Measurements from ENCODE around the gene ARHGAP32.

DNA sequence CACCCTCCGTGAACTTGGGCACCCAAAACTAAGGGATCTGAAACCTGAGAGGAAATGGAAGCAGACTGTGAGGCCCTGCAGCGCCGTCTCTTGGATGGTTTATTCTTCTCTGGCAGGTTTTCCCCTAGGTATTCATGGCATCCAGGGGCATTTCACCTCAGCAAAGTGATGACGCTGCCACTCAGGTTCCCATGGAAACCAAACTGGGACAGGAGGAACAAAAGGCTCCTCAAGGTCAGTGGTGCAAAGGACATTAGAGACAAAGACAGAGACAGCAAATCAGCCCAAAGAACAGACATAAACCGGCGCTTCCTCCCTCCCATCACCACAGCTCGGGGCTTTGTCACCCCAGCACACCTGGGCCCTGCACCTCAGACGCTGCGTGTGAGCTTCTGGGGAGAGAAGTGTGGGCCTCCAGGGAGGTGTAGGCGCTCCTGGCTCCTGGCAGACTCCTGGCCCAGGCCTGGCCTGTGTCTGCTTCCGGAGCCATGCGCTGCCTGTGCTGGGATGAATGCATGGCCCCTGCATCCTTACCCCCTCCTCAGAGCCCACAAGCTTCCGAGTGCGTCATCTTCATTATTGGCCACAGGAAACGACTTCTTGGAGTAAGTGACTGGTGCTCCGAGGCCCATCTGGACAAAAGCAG, 255.4 kb downstream of the ARHGAP32 start:
- no peak for TF ChIP-seq POU2F2 (IDR thresholded peaks at IDR 0.05; ENCODE audit: low read depth, low read length)
- TF ChIP-seq POLR2A (IDR thresholded peaks at IDR 0.05; ENCODE audit: low read depth, low read length): no peak
